Chondrocyte (in vitro differentiated cells): ENCODE data around the gene QSER1. TPM values are rescaled to one million over a fixed set of nuclear protein-coding genes. Genes with fewer than 3 reads are reported as not detected.

Experiments used
- DNase-seq: peaks from one replicate; pipeline ENCODE4 v3.0.0; 2021; ENCODE audit warnings: mixed read lengths, low spot score
- H3K27ac Mint-ChIP-seq: one replicate; pipeline ENCODE4 v1.8.0; 2021; ENCODE audit warnings: mild to moderate bottlenecking, moderate library complexity, mixed read lengths; ENCODE audit not compliant: unreplicated experiment
- H3K27me3 Mint-ChIP-seq: 2 replicates; pipeline ENCODE4 v1.8.0; 2021; ENCODE audit warnings: low read depth, mixed read lengths
- H3K36me3 Mint-ChIP-seq: 2 replicates; pipeline ENCODE4 v1.8.0; 2021; ENCODE audit warnings: low read depth, mixed read lengths
- H3K4me1 Mint-ChIP-seq: 2 replicates; pipeline ENCODE4 v1.8.0; 2021; ENCODE audit warnings: low read depth, mild to moderate bottlenecking, mixed read lengths
- H3K4me3 Mint-ChIP-seq: one replicate; pipeline ENCODE4 v1.8.0; 2021; ENCODE audit warnings: mild to moderate bottlenecking, moderate library complexity, mixed read lengths; ENCODE audit not compliant: unreplicated experiment
- H3K9me3 Mint-ChIP-seq: 2 replicates; pipeline ENCODE4 v1.8.0; 2021; ENCODE audit warnings: low read depth, mixed read lengths
- total RNA-seq: library from RNA; stranded (reverse); gene quantifications from 3 replicates; pipeline ENCODE4 v1.2.1, GENCODE V29; 2021
- TF ChIP-seq, protein P1 (sequence below): fragments of 200-600 bp; sonication (generic); IDR thresholded peaks from 2 replicates; pipeline ENCODE4 v1.5.0; 2021; ENCODE audit warnings: antibody characterized with exemption, mild to moderate bottlenecking, moderate library complexity

The QSER1 gene
- total RNA-seq, 1 donor from 2014 or later: 19.9 TPM

GRCh38 chr11:32890843-32891656 is 1.6 kb upstream of the QSER1 start:
- H3K36me3 Mint-ChIP-seq: no peaks in the 10 kb centered on the region
- H3K9me3 Mint-ChIP-seq: no peaks in the 10 kb centered on the region
- peaks cover 38% of the 10 kb centered on the region for H3K4me1 Mint-ChIP-seq
- no peak for DNase-seq
- H3K27me3 Mint-ChIP-seq: no peaks in the 10 kb centered on the region
- TF ChIP-seq, protein P1, sequence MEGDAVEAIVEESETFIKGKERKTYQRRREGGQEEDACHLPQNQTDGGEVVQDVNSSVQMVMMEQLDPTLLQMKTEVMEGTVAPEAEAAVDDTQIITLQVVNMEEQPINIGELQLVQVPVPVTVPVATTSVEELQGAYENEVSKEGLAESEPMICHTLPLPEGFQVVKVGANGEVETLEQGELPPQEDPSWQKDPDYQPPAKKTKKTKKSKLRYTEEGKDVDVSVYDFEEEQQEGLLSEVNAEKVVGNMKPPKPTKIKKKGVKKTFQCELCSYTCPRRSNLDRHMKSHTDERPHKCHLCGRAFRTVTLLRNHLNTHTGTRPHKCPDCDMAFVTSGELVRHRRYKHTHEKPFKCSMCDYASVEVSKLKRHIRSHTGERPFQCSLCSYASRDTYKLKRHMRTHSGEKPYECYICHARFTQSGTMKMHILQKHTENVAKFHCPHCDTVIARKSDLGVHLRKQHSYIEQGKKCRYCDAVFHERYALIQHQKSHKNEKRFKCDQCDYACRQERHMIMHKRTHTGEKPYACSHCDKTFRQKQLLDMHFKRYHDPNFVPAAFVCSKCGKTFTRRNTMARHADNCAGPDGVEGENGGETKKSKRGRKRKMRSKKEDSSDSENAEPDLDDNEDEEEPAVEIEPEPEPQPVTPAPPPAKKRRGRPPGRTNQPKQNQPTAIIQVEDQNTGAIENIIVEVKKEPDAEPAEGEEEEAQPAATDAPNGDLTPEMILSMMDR: no peak
- no peak overlapping the region for H3K4me3 Mint-ChIP-seq
- H3K27ac Mint-ChIP-seq: no peak overlapping the region

DNA sequence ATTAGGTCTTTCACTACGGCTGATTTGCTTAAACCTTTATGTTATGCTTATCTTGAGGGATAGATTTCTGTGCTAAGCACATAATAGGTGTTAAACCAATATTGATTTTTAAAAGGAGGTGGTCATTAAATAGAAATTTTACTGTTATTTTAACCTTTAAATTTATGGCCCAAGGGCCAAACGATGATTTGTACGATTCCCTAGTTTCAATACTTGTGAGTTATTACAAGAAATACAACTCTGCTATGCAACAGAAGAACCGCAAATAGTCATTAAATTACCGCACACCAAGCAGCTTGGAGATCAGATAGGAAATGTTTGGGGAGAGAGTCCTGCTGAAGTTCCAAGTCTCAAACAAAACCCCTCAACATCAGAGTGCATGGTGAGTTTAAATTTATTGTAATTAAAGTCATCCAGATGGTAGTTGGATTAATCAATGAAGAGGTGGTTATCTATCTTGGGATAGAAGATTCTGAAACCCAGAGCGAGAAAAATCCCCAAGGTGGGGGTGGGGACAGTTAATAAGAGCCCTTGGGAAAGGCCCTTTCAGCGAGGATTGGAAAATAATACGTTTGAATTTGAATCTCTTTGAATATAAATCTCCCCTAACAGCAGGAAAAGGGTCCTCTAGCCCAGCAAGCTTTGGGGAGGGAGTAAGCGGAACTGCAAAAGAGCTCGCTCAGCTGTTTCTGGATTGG is 805 bp upstream of the QSER1 start:
- no peak for DNase-seq
- Mint-ChIP-seq H3K36me3 (no peaks in the 10 kb centered on the region), H3K4me3 (peak overlapping the region; percentile 79), H3K27me3 (no peaks in the 10 kb centered on the region), H3K9me3 (no peaks in the 10 kb centered on the region), H3K27ac (peak overlapping the region; percentile 80), H3K4me1 (peaks cover 38% of the 10 kb centered on the region)
- TF ChIP-seq, protein P1: no peak

GRCh38 chr11:32893093-32893342 is 407 bp downstream of the QSER1 start:
- peak overlapping the region; percentile 98 for H3K4me3 Mint-ChIP-seq
- H3K9me3 Mint-ChIP-seq: no peaks in the 10 kb centered on the region
- H3K4me1 Mint-ChIP-seq: peaks cover 41% of the 10 kb centered on the region
- H3K27ac Mint-ChIP-seq: no peak overlapping the region
- no peak for DNase-seq
- H3K36me3 Mint-ChIP-seq: no peaks in the 10 kb centered on the region
- no peaks in the 10 kb centered on the region for H3K27me3 Mint-ChIP-seq
- TF ChIP-seq, protein P1: no peak

DNA sequence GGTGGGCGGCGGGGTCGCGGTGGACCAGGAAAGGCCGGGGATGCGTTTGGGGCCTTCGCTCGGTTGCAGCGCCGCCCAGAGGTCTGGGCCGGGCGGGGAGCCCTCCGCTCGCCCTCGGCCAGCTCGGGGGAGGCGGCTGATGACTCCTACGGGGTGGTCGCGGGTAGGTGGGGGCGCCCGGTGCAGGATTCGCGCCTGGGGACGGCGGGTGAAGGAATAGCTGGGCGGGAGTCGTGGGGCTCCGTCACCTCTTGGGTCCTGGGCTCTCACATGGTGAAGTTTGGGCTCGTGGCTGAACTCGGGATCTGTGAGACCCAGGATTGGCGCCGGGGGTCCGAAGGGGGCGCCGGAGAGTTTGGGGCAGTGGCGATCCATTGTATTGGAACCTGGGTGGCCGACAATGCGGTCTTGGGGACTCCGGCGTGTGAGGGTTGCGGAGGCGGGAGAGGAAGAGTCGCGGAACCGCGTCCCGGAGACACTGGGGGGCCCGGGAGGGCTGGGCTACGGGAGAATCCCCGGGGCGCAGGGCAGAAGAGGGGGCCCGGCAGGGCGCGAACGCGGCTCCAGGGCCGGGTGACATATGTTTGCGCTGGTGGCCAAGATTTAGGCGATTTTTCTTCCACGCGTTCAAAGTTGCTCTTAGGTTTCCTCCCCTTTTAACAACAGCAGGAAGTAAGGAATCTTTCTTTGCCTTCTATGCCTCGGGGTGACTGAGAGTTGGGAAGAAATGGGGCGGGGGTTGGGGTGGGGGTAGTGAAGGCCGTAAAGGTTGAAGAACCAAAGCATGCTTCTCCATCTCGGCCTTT is 935 bp downstream of the QSER1 start:
- no peak for DNase-seq
- Mint-ChIP-seq H3K27ac (peak overlapping the region; percentile 96), H3K36me3 (no peaks in the 10 kb centered on the region), H3K4me3 (peak overlapping the region; percentile 98), H3K4me1 (peaks cover 40% of the 10 kb centered on the region), H3K27me3 (no peaks in the 10 kb centered on the region), H3K9me3 (no peaks in the 10 kb centered on the region)
- TF ChIP-seq, protein P1: peak; percentile 81

DNA sequence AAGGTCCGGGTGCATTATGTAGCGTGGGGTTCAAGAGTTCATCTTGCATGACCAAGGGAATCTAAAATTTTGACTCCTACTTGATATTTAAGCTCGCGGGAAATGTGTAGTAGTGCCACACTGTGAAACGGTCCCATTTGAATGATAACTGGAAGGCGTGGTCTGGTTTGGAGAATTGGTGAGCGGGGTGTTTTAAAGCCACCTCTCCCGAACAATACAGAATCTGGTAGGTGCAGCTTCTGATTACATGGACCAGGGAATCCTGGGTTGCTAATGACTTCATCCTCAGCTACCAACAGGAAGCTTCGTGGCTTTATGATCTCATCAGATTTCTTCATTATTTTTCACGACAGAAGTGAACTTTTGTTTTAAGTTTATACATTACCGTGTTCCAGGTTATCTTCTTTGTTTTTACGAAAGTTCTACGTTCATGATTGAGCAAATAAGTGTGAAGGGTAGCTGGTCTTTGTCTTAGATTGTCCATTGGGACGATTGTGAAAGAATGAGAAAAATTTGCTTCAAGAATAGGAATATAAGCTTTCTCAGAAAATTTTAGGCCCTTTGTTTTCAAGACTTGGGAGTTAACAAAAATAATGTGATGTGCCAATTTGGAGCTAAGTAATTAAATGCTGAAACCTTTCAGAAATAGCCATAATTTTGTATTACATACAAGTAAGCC is 1.7 kb downstream of the QSER1 start:
- Mint-ChIP-seq H3K36me3 (no peaks in the 10 kb centered on the region), H3K4me3 (peak overlapping the region; percentile 98), H3K27me3 (no peaks in the 10 kb centered on the region), H3K27ac (peak overlapping the region; percentile 96), H3K4me1 (peaks cover 33% of the 10 kb centered on the region), H3K9me3 (no peaks in the 10 kb centered on the region)
- no peak for DNase-seq
- TF ChIP-seq, protein P1: no peak
